ENCODE measurements around the gene SLC25A41.

The SLC25A41 gene

DNA sequence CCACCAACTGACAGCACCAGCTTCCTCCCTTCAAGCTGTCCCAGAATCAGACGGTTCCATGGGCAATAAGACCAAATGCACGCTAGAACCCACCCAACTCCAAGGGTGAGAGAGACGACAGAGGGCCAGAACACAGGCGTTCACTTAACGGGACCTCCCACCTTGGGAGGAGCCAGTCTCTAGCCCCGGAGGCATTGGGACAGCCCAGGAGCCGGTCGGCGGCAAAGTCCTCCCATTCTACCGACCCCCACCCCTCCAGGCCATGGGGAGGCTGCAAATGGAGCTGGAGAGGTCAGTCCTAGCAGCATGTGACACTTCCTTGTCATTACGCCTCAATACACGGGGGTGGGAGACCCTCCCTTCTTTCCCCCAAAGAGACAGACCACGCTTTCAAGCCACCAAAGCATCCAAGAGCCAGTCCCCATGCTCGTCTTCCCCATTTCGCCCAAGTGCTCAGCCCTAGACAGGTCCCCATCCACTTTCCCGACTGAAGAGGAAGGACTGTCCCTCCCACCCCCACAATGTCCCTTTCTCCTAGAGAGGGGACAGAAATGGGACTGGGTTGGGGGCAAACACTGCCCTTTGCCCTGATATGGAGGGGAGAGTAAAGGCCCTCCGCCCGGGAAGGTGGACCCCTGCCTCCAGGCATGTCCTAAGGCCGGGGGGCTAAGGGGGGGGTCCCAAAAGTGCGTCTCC lies 9.9 kb downstream of the SLC25A41 start:
- TF ChIP-seq, protein P1, sequence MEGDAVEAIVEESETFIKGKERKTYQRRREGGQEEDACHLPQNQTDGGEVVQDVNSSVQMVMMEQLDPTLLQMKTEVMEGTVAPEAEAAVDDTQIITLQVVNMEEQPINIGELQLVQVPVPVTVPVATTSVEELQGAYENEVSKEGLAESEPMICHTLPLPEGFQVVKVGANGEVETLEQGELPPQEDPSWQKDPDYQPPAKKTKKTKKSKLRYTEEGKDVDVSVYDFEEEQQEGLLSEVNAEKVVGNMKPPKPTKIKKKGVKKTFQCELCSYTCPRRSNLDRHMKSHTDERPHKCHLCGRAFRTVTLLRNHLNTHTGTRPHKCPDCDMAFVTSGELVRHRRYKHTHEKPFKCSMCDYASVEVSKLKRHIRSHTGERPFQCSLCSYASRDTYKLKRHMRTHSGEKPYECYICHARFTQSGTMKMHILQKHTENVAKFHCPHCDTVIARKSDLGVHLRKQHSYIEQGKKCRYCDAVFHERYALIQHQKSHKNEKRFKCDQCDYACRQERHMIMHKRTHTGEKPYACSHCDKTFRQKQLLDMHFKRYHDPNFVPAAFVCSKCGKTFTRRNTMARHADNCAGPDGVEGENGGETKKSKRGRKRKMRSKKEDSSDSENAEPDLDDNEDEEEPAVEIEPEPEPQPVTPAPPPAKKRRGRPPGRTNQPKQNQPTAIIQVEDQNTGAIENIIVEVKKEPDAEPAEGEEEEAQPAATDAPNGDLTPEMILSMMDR (IDR thresholded peaks at IDR 0.05; ENCODE audit: low read depth, low read length), result no peak
- peak overlapping the region; percentile 93 to 99 for H3K4me3 ChIP-seq (replicated peaks in 1 of 2; ENCODE audit: low read depth in 2 of 2, low read length in 2 of 2)
- peak; percentile 60 to 63 for DNase-seq (ENCODE audit: low read depth in 2 of 2)

DNA sequence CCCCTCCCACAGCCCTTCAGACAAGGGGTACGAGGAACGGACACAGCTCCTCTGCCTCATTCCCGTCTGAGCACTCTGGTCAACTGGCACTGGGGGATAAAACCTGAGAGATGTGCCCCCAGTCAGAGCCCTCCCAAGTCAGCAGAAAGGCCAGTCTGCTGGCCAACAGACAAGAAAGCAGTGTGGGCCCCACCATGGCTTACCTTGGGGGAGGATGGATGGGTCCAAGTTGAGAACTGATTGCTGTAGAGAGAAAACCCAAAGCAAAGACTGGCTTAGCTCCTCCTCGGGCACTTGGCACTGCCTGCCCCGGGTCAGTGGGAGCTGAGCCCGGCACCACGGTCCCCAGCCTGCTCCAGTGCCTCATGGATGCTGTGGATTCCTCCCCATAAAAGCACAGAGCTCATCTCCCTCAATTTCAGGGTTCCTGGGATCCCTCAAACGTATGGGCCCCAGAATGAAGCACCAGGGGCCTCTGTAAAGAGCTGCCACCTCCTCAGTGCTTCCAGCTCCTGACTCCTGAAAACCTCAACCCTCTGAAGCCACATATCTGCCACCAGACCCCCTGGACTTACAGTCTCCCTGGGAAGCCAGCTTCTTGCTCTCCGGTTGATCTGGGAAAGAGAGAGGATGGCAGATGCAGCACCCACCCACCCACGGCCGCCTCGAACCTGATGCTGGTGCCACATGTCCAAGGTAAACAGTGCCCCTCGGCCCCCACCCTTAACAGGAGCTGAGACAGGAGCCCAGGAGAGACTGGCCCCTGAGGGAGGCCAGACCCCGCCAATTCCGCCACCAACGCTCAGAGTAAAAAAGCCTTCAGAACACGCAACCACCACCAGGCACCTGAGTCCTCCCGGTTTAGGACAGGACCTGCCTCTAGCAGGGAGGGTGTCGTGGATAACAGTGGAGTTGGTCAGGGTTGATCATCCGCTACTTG lies 12.2 kb downstream of the SLC25A41 start:
- TF ChIP-seq, protein P1 (IDR thresholded peaks at IDR 0.05; ENCODE audit: low read depth, low read length), result no peak
- H3K4me3 ChIP-seq (replicated peaks in 1 of 2; ENCODE audit: low read depth in 2 of 2, low read length in 2 of 2), result no peak overlapping the region

DNA sequence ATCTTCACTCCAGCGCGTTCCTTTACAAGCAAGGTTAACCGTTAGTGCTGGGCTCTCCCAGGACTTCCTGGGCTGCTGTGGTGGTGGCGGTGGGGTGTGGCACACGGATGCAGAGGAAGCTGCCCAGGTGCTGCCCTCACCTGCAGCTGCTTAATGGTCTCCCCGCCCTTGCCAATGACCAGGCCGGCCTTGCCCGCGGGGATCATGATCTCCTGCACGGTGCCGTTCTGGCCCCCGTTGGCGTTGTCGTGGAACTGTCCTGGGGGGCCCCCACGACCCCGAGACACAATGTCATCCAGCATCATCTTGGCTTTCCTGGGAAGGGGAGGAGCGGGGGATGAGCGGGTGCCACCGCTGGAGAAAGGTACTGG lies 15.0 kb downstream of the SLC25A41 start:
- H3K4me3 ChIP-seq (replicated peaks in 1 of 2; ENCODE audit: low read depth in 2 of 2, low read length in 2 of 2), result no peak overlapping the region
- TF ChIP-seq, protein P1 (IDR thresholded peaks at IDR 0.05; ENCODE audit: low read depth, low read length), result no peak
- no peak for DNase-seq (ENCODE audit: low read depth in 2 of 2)

More for the DNA sequence above, 12.2 kb downstream of the SLC25A41 start:
- no peak for DNase-seq (ENCODE audit: low read depth in 2 of 2)

DNA sequence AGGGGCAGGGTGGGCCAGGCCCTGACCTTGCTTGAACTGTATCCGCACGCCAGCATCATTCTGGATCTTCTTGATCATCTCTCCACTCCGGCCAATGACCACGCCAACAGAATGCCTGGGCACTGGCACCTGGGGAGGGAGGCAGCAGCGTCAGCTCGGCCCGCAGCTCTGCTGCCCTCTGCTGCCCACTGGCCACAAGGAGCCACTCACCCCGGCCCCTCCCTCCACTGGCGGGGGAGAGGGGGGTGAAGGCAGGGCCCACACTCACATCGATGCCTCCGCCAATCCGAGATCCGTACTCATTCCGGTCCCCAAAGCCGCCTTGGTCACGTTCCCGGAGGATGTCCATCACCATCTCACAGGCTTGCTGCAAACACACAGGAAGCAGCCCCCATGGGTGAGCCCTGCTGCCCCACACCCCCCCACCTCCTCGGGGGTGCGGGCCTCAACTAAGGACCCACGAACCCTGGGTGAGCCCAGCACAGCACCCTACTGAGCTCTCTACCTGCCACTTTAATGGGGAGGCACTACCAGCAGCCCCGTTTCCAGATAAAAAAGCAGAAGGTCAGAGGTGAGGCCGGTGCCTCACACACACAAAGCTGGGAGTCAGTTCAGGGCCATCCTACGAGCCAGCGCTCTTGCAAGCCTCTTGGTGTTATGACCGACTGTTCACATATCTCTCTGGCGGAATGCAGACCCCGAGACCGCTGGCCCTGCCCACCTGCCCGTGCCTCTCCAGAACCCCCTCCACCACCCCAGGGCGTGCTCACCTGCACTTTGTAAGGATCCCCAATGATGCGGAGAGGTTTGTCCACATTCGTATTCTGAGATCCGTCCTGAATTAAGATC lies 15.6 kb downstream of the SLC25A41 start:
- TF ChIP-seq, protein P1 (IDR thresholded peaks at IDR 0.05; ENCODE audit: low read depth, low read length), result peak; percentile 42
- H3K4me3 ChIP-seq (replicated peaks in 1 of 2; ENCODE audit: low read depth in 2 of 2, low read length in 2 of 2), result no peak overlapping the region
- peak; percentile 24 to 46 for DNase-seq (ENCODE audit: low read depth in 2 of 2)

DNA sequence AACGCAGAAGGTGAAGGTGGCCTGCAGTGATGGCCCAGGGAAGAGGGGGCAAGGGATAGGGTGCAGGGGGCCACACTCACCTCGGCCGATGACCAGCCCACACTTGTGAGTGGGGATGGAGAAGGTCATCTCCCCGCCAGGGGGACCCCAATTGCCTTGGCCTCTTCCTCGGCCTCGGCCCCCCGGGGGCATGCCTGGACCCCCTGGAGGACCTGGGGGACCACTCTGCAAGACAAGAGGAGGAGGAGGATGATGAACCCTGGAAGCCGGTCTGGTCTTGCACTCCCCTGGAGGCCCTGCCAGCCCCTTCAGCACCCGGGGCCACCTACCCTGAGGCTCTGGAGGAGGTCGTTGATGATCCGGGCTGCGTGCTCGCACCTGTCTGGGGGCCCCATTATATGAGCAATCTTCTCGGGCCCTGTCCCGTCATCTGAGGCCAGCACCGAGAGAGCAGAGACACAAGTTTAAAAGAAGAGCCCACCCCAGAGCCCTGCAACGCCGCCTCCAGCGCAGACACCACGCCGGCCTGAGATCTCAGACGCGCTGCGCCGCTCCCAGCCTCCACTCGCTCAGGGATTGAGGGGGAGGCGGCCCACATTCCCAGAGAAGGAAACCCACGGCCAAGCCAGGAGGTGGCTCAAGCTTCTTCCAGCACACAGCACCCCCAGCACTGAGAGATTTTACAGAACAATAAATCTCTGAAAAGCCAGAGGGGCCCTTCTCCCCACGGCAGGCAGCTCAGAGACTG lies 16.7 kb downstream of the SLC25A41 start:
- no peak overlapping the region for H3K4me3 ChIP-seq (replicated peaks in 1 of 2; ENCODE audit: low read depth in 2 of 2, low read length in 2 of 2)
- TF ChIP-seq, protein P1 (IDR thresholded peaks at IDR 0.05; ENCODE audit: low read depth, low read length), result no peak
- DNase-seq (ENCODE audit: low read depth in 2 of 2), result no peak
